HepG2 (cell line): ENCODE results near the gene DLAT. TPM values are rescaled to one million over a fixed set of nuclear protein-coding genes. Genes with fewer than 3 reads are reported as not detected.

ENCODE experiments used
- CBFB ChIP-seq: sonication (generic); formaldehyde crosslinking; IDR thresholded peaks from 2 replicates; pipeline ENCODE4 v1.4.0; 2020; ENCODE audit warnings: missing genetic modification reagents
- CEBPB ChIP-seq: IDR thresholded peaks from 2 replicates; pipeline ENCODE4 v1.6.1; 2011; ENCODE audit warnings: low read depth, low read length, improper control_type of control experiment, borderline replicate concordance
- FOXO1 ChIP-seq: sonication (generic); formaldehyde crosslinking; IDR thresholded peaks from 2 replicates; pipeline ENCODE4 v1.4.0; 2020; ENCODE audit warnings: missing genetic modification reagents
- FOXO4 ChIP-seq: sonication (generic); formaldehyde crosslinking; conservative IDR thresholded peaks from 2 replicates; pipeline ENCODE4 v1.8.1; 2023; ENCODE audit warnings: missing genetic modification reagents
- GATA4 ChIP-seq: sonication (generic); IDR thresholded peaks from 2 replicates; pipeline ENCODE4 v1.6.1; 2016; ENCODE audit warnings: antibody characterized with exemption, low read depth, borderline replicate concordance
- GZF1 ChIP-seq: sonication (generic); formaldehyde crosslinking; IDR thresholded peaks from 2 replicates; pipeline ENCODE4 v1.5.1; 2020; ENCODE audit warnings: mild to moderate bottlenecking, missing genetic modification reagents
- IKZF4 ChIP-seq: sonication (generic); formaldehyde crosslinking; IDR thresholded peaks from 2 replicates; pipeline ENCODE4 v1.5.1; 2020; ENCODE audit warnings: borderline replicate concordance, mild to moderate bottlenecking, low read depth, missing genetic modification reagents; ENCODE audit errors: not compliant biosample characterization
- NFE2L1 ChIP-seq: sonication (generic); formaldehyde crosslinking; IDR thresholded peaks from 2 replicates; pipeline ENCODE4 v1.4.0; 2020; ENCODE audit warnings: missing genetic modification reagents, mild to moderate bottlenecking, borderline replicate concordance
- NFIC ChIP-seq: IDR thresholded peaks from 2 replicates; pipeline ENCODE4 v1.6.1; 2012; ENCODE audit warnings: mild to moderate bottlenecking, low read length, inconsistent platforms
- PRDM10 ChIP-seq: sonication (generic); formaldehyde crosslinking; IDR thresholded peaks from 2 replicates; pipeline ENCODE4 v1.4.0; 2020; ENCODE audit warnings: low read depth, missing genetic modification reagents
- RBFOX2 ChIP-seq: fragments of 200-400 bp; formaldehyde crosslinking; IDR thresholded peaks from 2 replicates; pipeline ENCODE4 v1.6.1; 2017; ENCODE audit warnings: low read depth, mild to moderate bottlenecking, low read length
- RFX3 ChIP-seq: IDR thresholded peaks from 2 replicates; pipeline ENCODE4 v1.6.1; 2016; ENCODE audit warnings: missing biosample characterization, missing genetic modification reagents
- SOX6 ChIP-seq, 2 experiments: fragments of 450-650 bp in 1 of 2; sonication (generic) in 1 of 2; formaldehyde crosslinking in 1 of 2; IDR thresholded peaks; 2 replicates each; pipeline versions ENCODE4 v1.4.0 to v1.6.1; 2017 to 2020; ENCODE audit warnings: antibody characterized with exemption in 1 of 2, mild to moderate bottlenecking in 1 of 2, missing genetic modification reagents in 1 of 2
- ZBTB38 ChIP-seq: sonication (generic); formaldehyde crosslinking; IDR thresholded peaks from 2 replicates; pipeline ENCODE4 v1.5.1; 2020; ENCODE audit warnings: mild to moderate bottlenecking, missing genetic modification reagents
- ZFP36L1 ChIP-seq: sonication (generic); formaldehyde crosslinking; IDR thresholded peaks from 2 replicates; pipeline ENCODE4 v1.8.0; 2022; ENCODE audit warnings: mild to moderate bottlenecking, missing genetic modification reagents, moderate library complexity
- ZFYVE20 ChIP-seq: sonication (generic); formaldehyde crosslinking; IDR thresholded peaks from 2 replicates; pipeline ENCODE4 v1.8.0; 2023; ENCODE audit warnings: low read depth, mild to moderate bottlenecking, moderate library complexity, missing genetic modification reagents, borderline replicate concordance
- ZNF24 ChIP-seq: fragments of 450-650 bp; IDR thresholded peaks from 2 replicates; pipeline ENCODE4 v1.6.1; 2017; ENCODE audit warnings: antibody characterized with exemption, mild to moderate bottlenecking
- ZNF34 ChIP-seq: sonication (generic); formaldehyde crosslinking; IDR thresholded peaks from 2 replicates; pipeline ENCODE4 v1.4.0; 2020; ENCODE audit warnings: mild to moderate bottlenecking, missing genetic modification reagents, borderline replicate concordance
- ZNF468 ChIP-seq: sonication (generic); formaldehyde crosslinking; IDR thresholded peaks from 2 replicates; pipeline ENCODE4 v1.8.0; 2022; ENCODE audit warnings: mild to moderate bottlenecking, moderate library complexity, missing genetic modification reagents
- ZNF564 ChIP-seq: sonication (generic); formaldehyde crosslinking; IDR thresholded peaks from 2 replicates; pipeline ENCODE4 v1.8.1; 2023; ENCODE audit warnings: mild to moderate bottlenecking, missing genetic modification reagents
- ZNF749 ChIP-seq: sonication (generic); formaldehyde crosslinking; IDR thresholded peaks from 2 replicates; pipeline ENCODE4 v1.8.0; 2022; ENCODE audit warnings: mild to moderate bottlenecking, missing genetic modification reagents, moderate library complexity, borderline replicate concordance
- ZNF790 ChIP-seq: sonication (generic); formaldehyde crosslinking; IDR thresholded peaks from 2 replicates; pipeline ENCODE4 v1.8.0; 2022; ENCODE audit warnings: missing genetic modification reagents, mild to moderate bottlenecking, borderline replicate concordance
- ZSCAN29 ChIP-seq: sonication (generic); formaldehyde crosslinking; conservative IDR thresholded peaks from 2 replicates; pipeline ENCODE4 v1.4.0; 2020; ENCODE audit warnings: mild to moderate bottlenecking, missing genetic modification reagents
- polyA plus RNA-seq, 8 experiments: library from polyadenylated mRNA; depleted of rRNA in 3 of 8; stranded (reverse) in 7 of 8; unstranded in 1 of 8; fragments of >200 nt; fragmentation: Illumina TruSeq in 4 of 8; extraction: Trizol in 4 of 8; gene quantifications; 2 replicates each; pipeline versions ENCODE4 v1.2.1 to v1.2.3, GENCODE V29; 2011 to 2016; ENCODE audit warnings: low read depth in 4 of 8, missing spikeins in 1 of 8, mixed read lengths in 1 of 8; ENCODE audit not compliant: insufficient read depth in 1 of 8
- total RNA-seq, 5 experiments: library from RNA; depleted of rRNA; stranded (reverse); fragments of >200 nt; fragmentation: Illumina TruSeq; extraction: Trizol; gene quantifications; 2 replicates each; pipeline ENCODE4 v1.2.3, GENCODE V29; 2016; ENCODE audit warnings: low read depth in 1 of 5

Gene DLAT
- total and polyA plus RNA-seq, 2 of the 13 experiments (the other 11 are each of a cell fraction or from before 2014, with no cell fraction given), result 26.4 to 62.2 TPM

GRCh38 chr11:112073941-112074811, 49.0 kb downstream of the DLAT start, which contains the start of the genes NKAPD1 and PIH1D2 (continued):
- TF ChIP-seq FOXO4, result no peak
- TF ChIP-seq NFE2L1 (CRISPR knock-in tag), result no peak
- TF ChIP-seq ZNF24, result peak; percentile 70
- no peak for TF ChIP-seq CEBPB
- peak; percentile 90 for TF ChIP-seq RFX3 (CRISPR knock-in tag)
- no peak for TF ChIP-seq ZNF749 (CRISPR knock-in tag)
- TF ChIP-seq CBFB (CRISPR knock-in tag), result no peak; the same call in 1 of the 2 replicates
- 0 out of 2 replicates have a peak, but pooled peaks have one; percentile 47 for TF ChIP-seq NFIC
- TF ChIP-seq SOX6 (IDR thresholded peaks at IDR 0.05), result no peak
- peak; percentile 42; the same call in 1 of the 2 replicates for TF ChIP-seq SOX6 (CRISPR knock-in tag; IDR thresholded peaks at IDR 0.05)
- TF ChIP-seq ZFYVE20 (CRISPR knock-in tag), result no peak
- TF ChIP-seq RBFOX2, result peak; percentile 50; the same call in 1 of the 2 replicates
- TF ChIP-seq IKZF4 (CRISPR knock-in tag), result no peak
- TF ChIP-seq ZNF564, result no peak
- no peak for TF ChIP-seq PRDM10 (CRISPR knock-in tag)
- TF ChIP-seq FOXO1 (CRISPR knock-in tag), result 0 out of 2 replicates have a peak, but pooled peaks have one; percentile 8
- no peak for TF ChIP-seq ZBTB38 (CRISPR knock-in tag)
- no peak for TF ChIP-seq ZNF468 (CRISPR knock-in tag)
- TF ChIP-seq ZNF790 (CRISPR knock-in tag), result no peak
- TF ChIP-seq GZF1 (CRISPR knock-in tag), result no peak
- no peak for TF ChIP-seq GATA4
- no peak for TF ChIP-seq ZFP36L1 (CRISPR knock-in tag)
- no peak for TF ChIP-seq ZSCAN29 (CRISPR knock-in tag)
- no peak for TF ChIP-seq ZNF34 (CRISPR knock-in tag)
